GM12872 (cell line): ENCODE measurements around the gene NEK9.

Source experiments
- CTCF ChIP-seq: IDR thresholded peaks from 3 replicates; pipeline ENCODE4 v1.5.1; 2011; ENCODE audit warnings: low read depth, mild to moderate bottlenecking, low read length, moderate library complexity; ENCODE audit not compliant: insufficient read depth

NEK9 gene

GRCh38 chr14:75165586-75166391 lies 38.9 kb upstream of the NEK9 start:
- TF ChIP-seq CTCF, result no peak

GRCh38 chr14:75164809-75165208 lies 38.0 kb upstream of the NEK9 start:
- TF ChIP-seq CTCF, result no peak

- no peak for TF ChIP-seq CTCF
These were observed 36.8 kb upstream of the NEK9 start for GRCh38 chr14:75163677-75164076.

- TF ChIP-seq CTCF, result 0 out of 3 replicates have a peak, but pooled peaks have one; percentile 6
These were observed 35.8 kb upstream of the NEK9 start for GRCh38 chr14:75162631-75163030.

GRCh38 chr14:75158843-75159614 lies 32.2 kb upstream of the NEK9 start:
- no peak for TF ChIP-seq CTCF

- TF ChIP-seq CTCF, result no peak
These were observed 30.1 kb upstream of the NEK9 start for GRCh38 chr14:75156901-75157300.

- no peak for TF ChIP-seq CTCF
These were observed 29.3 kb upstream of the NEK9 start for GRCh38 chr14:75156111-75156510.
